HepG2 (cell line): Measurements from ENCODE around the gene ACSL3. TPM values are rescaled to one million over a fixed set of nuclear protein-coding genes. Genes with fewer than 3 reads are reported as not detected.

Experiments
- CSRNP2 ChIP-seq: sonication (generic); formaldehyde crosslinking; conservative IDR thresholded peaks from 2 replicates; pipeline ENCODE4 v1.8.0; 2022; ENCODE audit warnings: low read depth, missing genetic modification reagents
- GPBP1L1 ChIP-seq: sonication (generic); formaldehyde crosslinking; IDR thresholded peaks from 2 replicates; pipeline ENCODE4 v1.5.0; 2020; ENCODE audit warnings: mild to moderate bottlenecking, missing genetic modification reagents
- GPN1 ChIP-seq: sonication (generic); formaldehyde crosslinking; IDR thresholded peaks from 2 replicates; pipeline ENCODE4 v1.5.1; 2020; ENCODE audit warnings: missing genetic modification reagents, borderline replicate concordance
- GTF2F1 ChIP-seq: fragments of 150-350 bp; IDR thresholded peaks from 2 replicates; pipeline ENCODE4 v1.6.1; 2014; ENCODE audit warnings: low read length
- GTF3A ChIP-seq: sonication (generic); formaldehyde crosslinking; conservative IDR thresholded peaks from 2 replicates; pipeline ENCODE4 v1.4.0; 2020; ENCODE audit warnings: mild to moderate bottlenecking, missing genetic modification reagents
- HNRNPK ChIP-seq: fragments of 200-400 bp; formaldehyde crosslinking; IDR thresholded peaks from 2 replicates; pipeline ENCODE4 v1.6.1; 2018; ENCODE audit warnings: low read length, low read depth, moderate library complexity, mild to moderate bottlenecking; ENCODE audit not compliant: poor library complexity, severe bottlenecking
- PAWR ChIP-seq: sonication (generic); formaldehyde crosslinking; IDR thresholded peaks from 2 replicates; pipeline ENCODE4 v1.4.0; 2020; ENCODE audit warnings: missing genetic modification reagents, mild to moderate bottlenecking, borderline replicate concordance
- RBM39 ChIP-seq: fragments of 200-400 bp; formaldehyde crosslinking; IDR thresholded peaks from one replicate; pipeline ENCODE4 v1.6.1; 2018; ENCODE audit warnings: antibody characterized with exemption, mild to moderate bottlenecking, low read depth, low read length; ENCODE audit not compliant: poor library complexity, severe bottlenecking
- TGIF2 ChIP-seq: IDR thresholded peaks from 2 replicates; pipeline ENCODE4 v1.6.1; 2016; ENCODE audit warnings: control low read depth, missing compliant biosample characterization
- THAP9 ChIP-seq: sonication (generic); formaldehyde crosslinking; IDR thresholded peaks from 2 replicates; pipeline ENCODE4; 2020; ENCODE audit warnings: missing genetic modification reagents, mild to moderate bottlenecking, borderline replicate concordance
- ZNF121 ChIP-seq: sonication (generic); formaldehyde crosslinking; IDR thresholded peaks from 2 replicates; pipeline ENCODE4 v1.5.0; 2020; ENCODE audit warnings: mild to moderate bottlenecking, missing genetic modification reagents
- ZNF260 ChIP-seq: sonication (generic); formaldehyde crosslinking; IDR thresholded peaks from 2 replicates; pipeline ENCODE4 v1.4.0; 2020; ENCODE audit warnings: missing genetic modification reagents, low read depth, mild to moderate bottlenecking, borderline replicate concordance
- ZNF792 ChIP-seq: IDR thresholded peaks from 2 replicates; pipeline ENCODE4 v1.6.1; 2016
- ZNF83 ChIP-seq: sonication (generic); formaldehyde crosslinking; IDR thresholded peaks from 2 replicates; pipeline ENCODE4 v1.4.0; 2020; ENCODE audit warnings: missing genetic modification reagents, mild to moderate bottlenecking, borderline replicate concordance
- ZNF879 ChIP-seq: sonication (generic); formaldehyde crosslinking; IDR thresholded peaks from 2 replicates; pipeline ENCODE4 v1.8.1; 2023; ENCODE audit warnings: missing genetic modification reagents
- polyA plus RNA-seq, 8 experiments: library from polyadenylated mRNA; depleted of rRNA in 3 of 8; stranded (reverse) in 7 of 8; unstranded in 1 of 8; fragments of >200 nt; fragmentation: Illumina TruSeq in 4 of 8; extraction: Trizol in 4 of 8; gene quantifications; 2 replicates each; pipeline versions ENCODE4 v1.2.1 to v1.2.3, GENCODE V29; 2011 to 2016; ENCODE audit warnings: low read depth in 4 of 8, missing spikeins in 1 of 8, mixed read lengths in 1 of 8; ENCODE audit not compliant: insufficient read depth in 1 of 8
- total RNA-seq, 5 experiments: library from RNA; depleted of rRNA; stranded (reverse); fragments of >200 nt; fragmentation: Illumina TruSeq; extraction: Trizol; gene quantifications; 2 replicates each; pipeline ENCODE4 v1.2.3, GENCODE V29; 2016; ENCODE audit warnings: low read depth in 1 of 5
- TF ChIP-seq, protein P1 (sequence below): sonication (generic); formaldehyde crosslinking; IDR thresholded peaks from 2 replicates; pipeline ENCODE4 v1.5.1; 2020; ENCODE audit warnings: missing genetic modification reagents, mild to moderate bottlenecking, borderline replicate concordance
- TF ChIP-seq, protein P2 (sequence below): sonication (generic); formaldehyde crosslinking; IDR thresholded peaks from 2 replicates; pipeline ENCODE4 v1.9.0; 2022; ENCODE audit warnings: missing genetic modification reagents, mild to moderate bottlenecking, borderline replicate concordance

Gene ACSL3
- total and polyA plus RNA-seq, 2 of the 13 experiments (the other 11 are each of a cell fraction or from before 2014, with no cell fraction given), result 305 to 365 TPM

- TF ChIP-seq, protein P1, sequence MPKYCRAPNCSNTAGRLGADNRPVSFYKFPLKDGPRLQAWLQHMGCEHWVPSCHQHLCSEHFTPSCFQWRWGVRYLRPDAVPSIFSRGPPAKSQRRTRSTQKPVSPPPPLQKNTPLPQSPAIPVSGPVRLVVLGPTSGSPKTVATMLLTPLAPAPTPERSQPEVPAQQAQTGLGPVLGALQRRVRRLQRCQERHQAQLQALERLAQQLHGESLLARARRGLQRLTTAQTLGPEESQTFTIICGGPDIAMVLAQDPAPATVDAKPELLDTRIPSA, result no peak
- TF ChIP-seq GPBP1L1 (no peak), HNRNPK (no peak), CSRNP2 (0 out of 2 replicates have a peak, but pooled peaks have one; percentile 12), GTF3A (CRISPR knock-in tag) (no peak), ZNF879 (CRISPR knock-in tag) (0 out of 2 replicates have a peak, but pooled peaks have one; percentile 68), THAP9 (no peak), ZNF83 (0 out of 2 replicates have a peak, but pooled peaks have one; percentile 17), RBM39 (no peak), GTF2F1 (no peak), GPN1 (CRISPR knock-in tag) (no peak), PAWR (CRISPR knock-in tag) (0 out of 2 replicates have a peak, but pooled peaks have one; percentile 5), ZNF792 (no peak), ZNF260 (CRISPR knock-in tag) (no peak), ZNF121 (CRISPR knock-in tag) (0 out of 2 replicates have a peak, but pooled peaks have one; percentile 2), TGIF2 (CRISPR knock-in tag) (no peak)
- TF ChIP-seq, protein P2, sequence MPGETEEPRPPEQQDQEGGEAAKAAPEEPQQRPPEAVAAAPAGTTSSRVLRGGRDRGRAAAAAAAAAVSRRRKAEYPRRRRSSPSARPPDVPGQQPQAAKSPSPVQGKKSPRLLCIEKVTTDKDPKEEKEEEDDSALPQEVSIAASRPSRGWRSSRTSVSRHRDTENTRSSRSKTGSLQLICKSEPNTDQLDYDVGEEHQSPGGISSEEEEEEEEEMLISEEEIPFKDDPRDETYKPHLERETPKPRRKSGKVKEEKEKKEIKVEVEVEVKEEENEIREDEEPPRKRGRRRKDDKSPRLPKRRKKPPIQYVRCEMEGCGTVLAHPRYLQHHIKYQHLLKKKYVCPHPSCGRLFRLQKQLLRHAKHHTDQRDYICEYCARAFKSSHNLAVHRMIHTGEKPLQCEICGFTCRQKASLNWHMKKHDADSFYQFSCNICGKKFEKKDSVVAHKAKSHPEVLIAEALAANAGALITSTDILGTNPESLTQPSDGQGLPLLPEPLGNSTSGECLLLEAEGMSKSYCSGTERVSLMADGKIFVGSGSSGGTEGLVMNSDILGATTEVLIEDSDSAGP (CRISPR knock-in tag), result no peak
These were observed 722 bp downstream of the ACSL3 start (continued) for GRCh38 chr2:222861411-222862105.
